ENCODE data around the gene RPL36. TPM values are rescaled to one million over a fixed set of nuclear protein-coding genes. Genes with fewer than 3 reads are reported as not detected.

Gene RPL36
- polyA plus RNA-seq, 3 donors, result 336 to 708 (median 627) TPM

- peaks cover 46 to 77% of the 10 kb centered on the region in 2 donors for H3K36me3 Mint-ChIP-seq
- H3K4me1 Mint-ChIP-seq, result peaks cover 9% of the 10 kb centered on the region
- H3K27ac ChIP-seq (ENCODE audit: low read depth in 1 of 2, low read length in 2 of 2), result no peak overlapping the region
- H3K27me3 ChIP-seq (ENCODE audit: control insufficient read depth in 2 of 2, insufficient read depth in 2 of 2, low read length in 2 of 2), result no peaks in the 10 kb centered on the region
- H3K27me3 Mint-ChIP-seq (ENCODE audit: low read depth in 3 of 3), result peaks cover 0 to 1% (median 0%) of the 10 kb centered on the region in 3 donors
- peaks cover 3 to 9% of the 10 kb centered on the region in 2 donors for H3K4me1 ChIP-seq (ENCODE audit: control insufficient read depth in 1 of 2, insufficient read depth in 2 of 2, low read length in 2 of 2)
- no peak overlapping the region for H2AFZ ChIP-seq (ENCODE audit: insufficient read depth, low read depth, low read length, poor library complexity, severe bottlenecking)
- no peak overlapping the region for H3K4me2 ChIP-seq (replicated peaks; ENCODE audit: extremely low read depth, low read length, poor library complexity, severe bottlenecking)
- intact Hi-C loops (cut with micrococcal nuclease), result no loop called here
- H3K9me3 ChIP-seq (replicated peaks in 1 of 2; ENCODE audit: control insufficient read depth in 1 of 2, insufficient read depth in 1 of 2, low read length in 2 of 2), result no peaks in the 10 kb centered on the region
- no peak overlapping the region for H3K27ac Mint-ChIP-seq
- DNase-seq, result no peak
- peaks cover 41% of the 10 kb centered on the region for H3K79me2 ChIP-seq (ENCODE audit: insufficient read depth, low read length)
- TF ChIP-seq, protein P1, sequence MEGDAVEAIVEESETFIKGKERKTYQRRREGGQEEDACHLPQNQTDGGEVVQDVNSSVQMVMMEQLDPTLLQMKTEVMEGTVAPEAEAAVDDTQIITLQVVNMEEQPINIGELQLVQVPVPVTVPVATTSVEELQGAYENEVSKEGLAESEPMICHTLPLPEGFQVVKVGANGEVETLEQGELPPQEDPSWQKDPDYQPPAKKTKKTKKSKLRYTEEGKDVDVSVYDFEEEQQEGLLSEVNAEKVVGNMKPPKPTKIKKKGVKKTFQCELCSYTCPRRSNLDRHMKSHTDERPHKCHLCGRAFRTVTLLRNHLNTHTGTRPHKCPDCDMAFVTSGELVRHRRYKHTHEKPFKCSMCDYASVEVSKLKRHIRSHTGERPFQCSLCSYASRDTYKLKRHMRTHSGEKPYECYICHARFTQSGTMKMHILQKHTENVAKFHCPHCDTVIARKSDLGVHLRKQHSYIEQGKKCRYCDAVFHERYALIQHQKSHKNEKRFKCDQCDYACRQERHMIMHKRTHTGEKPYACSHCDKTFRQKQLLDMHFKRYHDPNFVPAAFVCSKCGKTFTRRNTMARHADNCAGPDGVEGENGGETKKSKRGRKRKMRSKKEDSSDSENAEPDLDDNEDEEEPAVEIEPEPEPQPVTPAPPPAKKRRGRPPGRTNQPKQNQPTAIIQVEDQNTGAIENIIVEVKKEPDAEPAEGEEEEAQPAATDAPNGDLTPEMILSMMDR (IDR thresholded peaks at IDR 0.05), result no peak
- no peak overlapping the region for H3K4me3 ChIP-seq (replicated peaks in 1 of 3; ENCODE audit: low read depth in 2 of 3, low read length in 3 of 3)
- peaks cover 81 to 82% of the 10 kb centered on the region in 2 donors for H3K36me3 ChIP-seq (replicated peaks in 1 of 2; ENCODE audit: control insufficient read depth in 1 of 2, insufficient read depth in 2 of 2, low read length in 2 of 2)
- no peak overlapping the region for H3K9ac ChIP-seq (ENCODE audit: insufficient read depth, low read length, poor library complexity, severe bottlenecking)
- peaks cover 0 to 3% (median 0%) of the 10 kb centered on the region in 7 donors for H3K9me3 Mint-ChIP-seq
- WGBS (ENCODE audit: insufficient coverage), result 93% methylated on average over 42 of the region's 42 CpGs
- H3K4me3 Mint-ChIP-seq, result no peak overlapping the region
- peaks cover 67% of the 10 kb centered on the region for H4K20me1 ChIP-seq (ENCODE audit: insufficient read depth, low read length)
These were observed 6.3 kb downstream of the RPL36 start for GRCh38 chr19:5696196-5697021.

- WGBS (ENCODE audit: insufficient coverage), result 81% methylated on average over 23 of the region's 25 CpGs
- no peak overlapping the region for H3K4me3 Mint-ChIP-seq
These were observed 7.2 kb downstream of the RPL36 start for GRCh38 chr19:5697022-5697889.

More at GRCh38 chr19:5697022-5697889, 7.2 kb downstream of the RPL36 start:
- peak overlapping the region in 1 of 2 donors; percentile 8 for H3K27ac ChIP-seq (ENCODE audit: low read depth in 1 of 2, low read length in 2 of 2)
- no peak for DNase-seq
- H3K4me1 Mint-ChIP-seq, result peaks cover 2% of the 10 kb centered on the region
- peaks cover 0 to 3% (median 0%) of the 10 kb centered on the region in 7 donors for H3K9me3 Mint-ChIP-seq
- peaks cover 0 to 1% (median 0%) of the 10 kb centered on the region in 3 donors for H3K27me3 Mint-ChIP-seq (ENCODE audit: low read depth in 3 of 3)
- peaks cover 0 to under 1% of the 10 kb centered on the region in 2 donors for H3K4me1 ChIP-seq (ENCODE audit: control insufficient read depth in 1 of 2, insufficient read depth in 2 of 2, low read length in 2 of 2)
- peaks cover 45 to 77% of the 10 kb centered on the region in 2 donors for H3K36me3 Mint-ChIP-seq
- peaks cover 58% of the 10 kb centered on the region for H4K20me1 ChIP-seq (ENCODE audit: insufficient read depth, low read length)
- TF ChIP-seq, protein P1 (IDR thresholded peaks at IDR 0.05), result no peak
- no peak overlapping the region for H2AFZ ChIP-seq (ENCODE audit: insufficient read depth, low read depth, low read length, poor library complexity, severe bottlenecking)
- no peaks in the 10 kb centered on the region for H3K27me3 ChIP-seq (ENCODE audit: control insufficient read depth in 2 of 2, insufficient read depth in 2 of 2, low read length in 2 of 2)
- H3K79me2 ChIP-seq (ENCODE audit: insufficient read depth, low read length), result peaks cover 32% of the 10 kb centered on the region
- H3K4me2 ChIP-seq (replicated peaks; ENCODE audit: extremely low read depth, low read length, poor library complexity, severe bottlenecking), result no peak overlapping the region
- H3K27ac Mint-ChIP-seq, result peak overlapping the region in 2 of 7 donors; percentile 42 to 57
- peaks cover 76% of the 10 kb centered on the region in 2 donors for H3K36me3 ChIP-seq (replicated peaks in 1 of 2; ENCODE audit: control insufficient read depth in 1 of 2, insufficient read depth in 2 of 2, low read length in 2 of 2)
- H3K9me3 ChIP-seq (replicated peaks in 1 of 2; ENCODE audit: control insufficient read depth in 1 of 2, insufficient read depth in 1 of 2, low read length in 2 of 2), result no peaks in the 10 kb centered on the region
- H3K9ac ChIP-seq (ENCODE audit: insufficient read depth, low read length, poor library complexity, severe bottlenecking), result no peak overlapping the region
- intact Hi-C loops (cut with micrococcal nuclease), result no loop called here
- H3K4me3 ChIP-seq (replicated peaks in 1 of 3; ENCODE audit: low read depth in 2 of 3, low read length in 3 of 3), result no peak overlapping the region

All from CD14-positive monocyte (primary cell).